PC-9 (cell line): ENCODE data around the gene EHD2. TPM values are rescaled to one million over a fixed set of nuclear protein-coding genes. Genes with fewer than 3 reads are reported as not detected.
A peak's percentile ranks its signal among the peaks of the same experiment; 100 is the strongest.

Experiments
- BruUV-seq: library from RNA; stranded (reverse); fragments of 400-500 nt; replicated peaks from 2 replicates; lab custom pipeline; 2021; lab: Mats Ljungman, UMichigan
- CTCF ChIA-PET: fragments of 300-600 bp; sonication (Branson Sonifier 250); formaldehyde crosslinking; loops from one replicate; lab custom pipeline; 2022; ENCODE audit warnings: antibody characterized with exemption; lab: Charles Lee
- POLR2A ChIA-PET: fragments of 300-600 bp; sonication (Branson Sonifier 250); formaldehyde crosslinking; loops from one replicate; lab custom pipeline; 2022; ENCODE audit warnings: antibody characterized with exemption; ENCODE audit not compliant: unreplicated experiment; lab: Charles Lee
- DNase-seq, 2 experiments: peaks; one replicate each; pipeline versions ENCODE4 v3.0.0 to v3.0.0-alpha.2; 2015 to 2022; ENCODE audit warnings: mixed read lengths in 1 of 2
- H2AFZ ChIP-seq: fragments of 200-600 bp; sonication (generic); 2 replicates; pipeline ENCODE4 v1.8.1; 2017; ENCODE audit warnings: antibody characterized with exemption
- H3F3A ChIP-seq: fragments of 200-600 bp; sonication (generic); 2 replicates; pipeline ENCODE4 v1.8.1; 2017; ENCODE audit warnings: antibody characterized with exemption, mild to moderate bottlenecking, low read depth; ENCODE audit not compliant: insufficient read depth
- H3K27ac ChIP-seq: fragments of 200-600 bp; sonication (generic); 2 replicates; pipeline ENCODE4 v1.6.1; 2016; ENCODE audit warnings: mixed run types
- H3K27me3 ChIP-seq: fragments of 200-600 bp; sonication (generic); 2 replicates; pipeline ENCODE4 v1.6.1; 2016; ENCODE audit warnings: low read depth, mixed run types; ENCODE audit not compliant: insufficient read depth
- H3K36me3 ChIP-seq: fragments of 200-600 bp; sonication (generic); 2 replicates; pipeline ENCODE4 v1.6.1; 2016; ENCODE audit warnings: low read depth, mixed run types
- H3K4me1 ChIP-seq: fragments of 200-600 bp; sonication (generic); replicated peaks from 2 replicates; pipeline ENCODE4 v1.6.1; 2016; ENCODE audit warnings: mixed run types; ENCODE audit not compliant: insufficient read depth
- H3K4me2 ChIP-seq: fragments of 200-600 bp; sonication (generic); 2 replicates; pipeline ENCODE4 v1.6.1; 2017; ENCODE audit warnings: mixed run types
- H3K4me3 ChIP-seq: fragments of 200-600 bp; sonication (generic); 2 replicates; pipeline ENCODE4 v1.6.1; 2016; ENCODE audit warnings: mixed run types
- H3K79me2 ChIP-seq: fragments of 200-600 bp; sonication (generic); 2 replicates; pipeline ENCODE4 v1.6.1; 2017; ENCODE audit warnings: low read depth, mixed run types
- H3K9me2 ChIP-seq: fragments of 200-600 bp; sonication (generic); 2 replicates; pipeline ENCODE4 v1.8.1; 2017; ENCODE audit warnings: mild to moderate bottlenecking; ENCODE audit not compliant: insufficient read depth
- H3K9me3 ChIP-seq: fragments of 200-600 bp; sonication (generic); 2 replicates; pipeline ENCODE4 v1.8.1; 2016; ENCODE audit warnings: low read depth; ENCODE audit not compliant: insufficient read depth
- H4K20me1 ChIP-seq: fragments of 200-600 bp; sonication (generic); 2 replicates; pipeline ENCODE4 v1.8.1; 2017; ENCODE audit not compliant: insufficient read depth
- CTCF ChIP-seq: fragments of 200-600 bp; sonication (generic); conservative IDR thresholded peaks from 2 replicates; pipeline ENCODE4 v1.6.1; 2017; ENCODE audit warnings: mixed run types, antibody characterized with exemption, mild to moderate bottlenecking, moderate library complexity
- EZH2 ChIP-seq: fragments of 200-600 bp; sonication (generic); IDR thresholded peaks from 2 replicates; pipeline ENCODE4 v1.8.0; 2017; ENCODE audit warnings: antibody characterized with exemption, low read depth
- intact Hi-C: fragments of 100-400 bp; cut with micrococcal nuclease; formaldehyde crosslinking; loops from one replicate; pipeline ENCODE4 v1.10.0; 2022; ENCODE audit not compliant: unreplicated experiment
- total RNA-seq: library from RNA; stranded (reverse); gene quantifications from 2 replicates; pipeline ENCODE4 v1.2.3, GENCODE V29; 2021

EHD2 gene
- total RNA-seq, 1 experiment from 2014 or later: 25.6 TPM

DNA sequence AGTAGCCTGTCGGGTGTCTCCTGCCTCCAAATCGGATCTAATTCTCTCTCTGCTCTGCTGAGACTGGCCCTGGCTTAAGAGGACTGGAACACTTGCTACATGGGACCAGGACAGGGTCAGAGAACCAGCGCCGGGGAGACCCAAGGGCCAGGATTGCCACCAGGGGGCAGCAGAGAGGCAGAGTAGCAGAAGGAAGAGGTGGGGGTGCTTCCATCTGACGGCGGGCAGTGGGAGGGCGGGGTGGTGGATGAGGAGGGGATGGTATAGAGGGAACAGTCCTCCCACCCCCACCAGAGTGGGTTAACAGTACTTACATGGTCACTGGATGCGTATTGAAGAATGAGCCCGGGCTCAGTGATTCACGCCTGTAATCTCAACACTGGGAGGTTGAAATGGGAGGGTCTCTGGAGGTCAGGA lies 77.2 kb downstream of the EHD2 start:
- H3K27ac ChIP-seq: peak overlapping the region; percentile 65
- no peaks in the 10 kb centered on the region for H3K27me3 ChIP-seq
- no peaks in the 10 kb centered on the region for H4K20me1 ChIP-seq
- TF ChIP-seq CTCF (peak; percentile 99), EZH2 (no peak)
- H3K4me3 ChIP-seq: peak overlapping the region; percentile 42; the same call in 1 of the 2 replicates
- CTCF ChIA-PET: interaction anchor here (0.6 to 1.0 kb wide), 9 partner anchors 10 to 1761 kb away, joined by 3 to 8 read pairs (median 4); no protein-coding TSS in a partner anchor
- H3K4me2 ChIP-seq: peak overlapping the region; percentile 74
- H2AFZ ChIP-seq: peak overlapping the region; percentile 66; the same call in 1 of the 2 replicates
- H3K36me3 ChIP-seq: no peaks in the 10 kb centered on the region
- peaks cover 22% of the 10 kb centered on the region for H3F3A ChIP-seq
- H3K9me2 ChIP-seq: no peaks in the 10 kb centered on the region
- BruUV-seq: no TSS peak
- H3K9me3 ChIP-seq: 0 out of 2 replicates have a peak, but pooled peaks cover 4% of the 10 kb centered on the region
- no peaks in the 10 kb centered on the region for H3K79me2 ChIP-seq
- DNase-seq: peak; percentile 62 to 82
- POLR2A ChIA-PET: no interaction called here
- intact Hi-C loops: loop anchor here (1.0 to 10.0 kb wide), 2 partner anchors 11 to 74 kb away; no protein-coding TSS in a partner anchor
- H3K4me1 ChIP-seq: peaks cover 10% of the 10 kb centered on the region

DNA sequence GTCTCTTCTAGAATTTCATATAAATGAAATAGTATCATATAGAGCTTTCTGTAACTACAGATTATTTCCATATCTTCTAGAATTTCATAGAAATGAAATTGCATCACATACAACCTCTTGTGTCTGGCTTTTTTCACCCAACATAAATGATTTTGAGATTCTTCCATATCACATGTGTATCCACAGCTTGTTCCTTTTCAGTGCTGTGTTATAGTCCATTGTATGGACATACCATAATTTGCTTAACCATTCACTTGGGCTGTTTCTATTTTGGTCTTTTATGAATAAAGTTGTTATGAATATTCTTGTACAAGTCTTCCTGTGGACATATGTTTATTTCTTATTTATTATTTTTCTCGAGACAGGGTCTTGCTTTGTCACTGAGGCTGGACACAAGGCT lies 79.4 kb downstream of the EHD2 start:
- H2AFZ ChIP-seq: no peak overlapping the region
- no peak for TF ChIP-seq CTCF
- TF ChIP-seq EZH2: no peak
- H3F3A ChIP-seq: peaks cover 22% of the 10 kb centered on the region
- peaks cover 10% of the 10 kb centered on the region for H3K4me1 ChIP-seq
- ChIA-PET POLR2A (interaction anchor here (0.7 kb wide), 1 partner anchor 411 kb away, joined by 3 read pairs; no protein-coding TSS in a partner anchor), CTCF (no interaction called here)
- no peak overlapping the region for H3K27ac ChIP-seq
- DNase-seq: no peak
- 0 out of 2 replicates have a peak, but pooled peaks cover 4% of the 10 kb centered on the region for H3K9me3 ChIP-seq
- no peaks in the 10 kb centered on the region for H3K79me2 ChIP-seq
- H4K20me1 ChIP-seq: no peaks in the 10 kb centered on the region
- intact Hi-C loops: loop anchor here (10.0 kb wide), 1 partner anchor 72 kb away; no protein-coding TSS in a partner anchor
- no peak overlapping the region for H3K4me3 ChIP-seq
- H3K27me3 ChIP-seq: no peaks in the 10 kb centered on the region
- H3K4me2 ChIP-seq: no peak overlapping the region
- BruUV-seq: no TSS peak
- H3K36me3 ChIP-seq: no peaks in the 10 kb centered on the region
- H3K9me2 ChIP-seq: no peaks in the 10 kb centered on the region

Other genes with a start within 250 kb of the EHD2 start
- not detected in 2 replicates for gene SLC8A2, start 241.5 kb upstream of the EHD2 start, total RNA-seq
- gene KPTN, start 229.2 kb upstream of the EHD2 start, total RNA-seq: 20.8 and 24.2 TPM in 2 replicates
- gene NAPA, start 198.4 kb upstream of the EHD2 start, total RNA-seq: 78.3 and 80.4 TPM in 2 replicates
- gene ZNF541, start 140.3 kb upstream of the EHD2 start, total RNA-seq: not detected in 2 replicates
- gene BICRA, start 104.3 kb upstream of the EHD2 start, total RNA-seq: 9.6 and 14.4 TPM in 2 replicates
- gene NOP53, start 32.1 kb downstream of the EHD2 start, total RNA-seq: 225 and 296 TPM in 2 replicates
- 186 TPM in 2 replicates for gene SELENOW, start 65.3 kb downstream of the EHD2 start, total RNA-seq
- not detected in 2 replicates for gene TPRX1, start 91.1 kb downstream of the EHD2 start, total RNA-seq
- gene CRX, start 108.5 kb downstream of the EHD2 start, total RNA-seq: not detected in 2 replicates
- gene TPRX2, start 145.8 kb downstream of the EHD2 start, total RNA-seq: not detected in 2 replicates
- not detected in 2 replicates for gene SULT2A1, start 172.9 kb downstream of the EHD2 start, total RNA-seq